ENCODE results near the gene CDK19.

DNA sequence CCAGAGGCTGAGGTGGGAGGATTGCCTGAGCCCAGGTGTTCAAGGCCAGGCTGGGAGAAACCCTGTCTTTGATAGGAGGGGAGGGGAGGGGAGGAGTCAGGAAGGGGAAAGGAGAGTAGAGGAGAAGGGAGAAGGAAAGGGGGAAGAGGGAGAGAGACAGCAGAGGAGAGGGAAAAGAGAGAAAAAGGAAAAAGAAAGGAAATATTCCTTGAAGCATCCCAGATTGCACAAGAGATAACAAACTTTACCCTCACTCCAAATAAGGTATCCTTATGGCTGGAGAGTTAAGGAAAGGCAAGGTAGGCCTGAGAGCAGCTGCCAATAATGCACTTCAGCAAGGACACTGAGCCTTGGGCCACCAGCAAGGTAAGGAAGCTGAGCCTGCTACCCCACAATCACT lies 172.6 kb downstream of the CDK19 start:
- no peak for TF ChIP-seq CTCF (conservative IDR thresholded peaks at IDR 0.05)
- no peak for TF ChIP-seq EZH2 (IDR thresholded peaks at IDR 0.05; ENCODE audit: low read depth)

All from PC-9 (cell line).